ENCODE results near the gene TMEM178B.

TMEM178B gene

DNA sequence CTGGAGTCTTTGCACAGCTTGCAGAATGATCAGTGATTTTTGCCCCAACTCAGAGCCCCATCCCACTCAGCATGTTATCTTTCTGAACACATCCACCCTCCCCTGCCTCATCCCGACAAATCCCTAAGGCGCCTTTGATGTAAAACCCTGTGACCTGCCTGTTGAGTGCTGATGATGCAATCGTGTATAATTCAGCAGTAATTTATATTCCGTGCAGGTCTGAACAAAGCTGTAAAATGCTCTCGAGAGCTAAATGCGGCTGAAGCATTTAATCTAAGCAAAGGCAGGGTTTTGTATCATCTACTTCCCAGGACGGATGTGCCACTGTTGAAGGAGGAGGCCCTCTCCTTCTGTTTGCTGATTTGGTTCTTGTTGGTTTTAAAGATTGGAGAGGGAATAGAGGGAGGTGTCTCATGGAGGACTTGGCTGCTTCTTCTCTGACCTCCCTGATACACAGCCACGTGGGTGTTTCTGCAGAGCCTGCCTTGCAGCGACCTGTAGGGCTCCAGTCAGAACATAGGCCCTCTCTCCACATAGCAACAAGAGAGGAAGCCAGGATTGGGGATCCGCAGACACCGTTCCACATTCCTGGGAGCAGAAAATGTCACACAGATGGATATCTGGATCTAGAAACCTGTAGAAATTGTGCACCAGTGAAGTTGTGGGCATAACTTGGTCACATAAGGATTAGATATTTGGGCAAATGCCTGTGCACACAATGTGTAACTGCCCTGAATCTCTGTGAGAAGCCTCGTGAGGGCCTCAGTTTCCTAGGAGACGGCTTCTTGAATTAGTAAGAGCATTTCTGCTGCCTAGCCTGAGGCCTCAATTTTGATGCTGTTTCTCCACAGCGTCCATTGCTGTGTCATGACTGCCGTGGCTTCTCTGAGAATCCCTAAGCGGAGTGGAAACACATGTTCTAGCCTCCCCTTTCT is 387.2 kb downstream of the TMEM178B start:
- H3K4me3 ChIP-seq (replicated peaks; ENCODE audit: low read depth, low read length), result no peak overlapping the region
- DNase-seq (ENCODE audit: extremely low read depth, low read depth), result no peak
- TF ChIP-seq, protein P1, sequence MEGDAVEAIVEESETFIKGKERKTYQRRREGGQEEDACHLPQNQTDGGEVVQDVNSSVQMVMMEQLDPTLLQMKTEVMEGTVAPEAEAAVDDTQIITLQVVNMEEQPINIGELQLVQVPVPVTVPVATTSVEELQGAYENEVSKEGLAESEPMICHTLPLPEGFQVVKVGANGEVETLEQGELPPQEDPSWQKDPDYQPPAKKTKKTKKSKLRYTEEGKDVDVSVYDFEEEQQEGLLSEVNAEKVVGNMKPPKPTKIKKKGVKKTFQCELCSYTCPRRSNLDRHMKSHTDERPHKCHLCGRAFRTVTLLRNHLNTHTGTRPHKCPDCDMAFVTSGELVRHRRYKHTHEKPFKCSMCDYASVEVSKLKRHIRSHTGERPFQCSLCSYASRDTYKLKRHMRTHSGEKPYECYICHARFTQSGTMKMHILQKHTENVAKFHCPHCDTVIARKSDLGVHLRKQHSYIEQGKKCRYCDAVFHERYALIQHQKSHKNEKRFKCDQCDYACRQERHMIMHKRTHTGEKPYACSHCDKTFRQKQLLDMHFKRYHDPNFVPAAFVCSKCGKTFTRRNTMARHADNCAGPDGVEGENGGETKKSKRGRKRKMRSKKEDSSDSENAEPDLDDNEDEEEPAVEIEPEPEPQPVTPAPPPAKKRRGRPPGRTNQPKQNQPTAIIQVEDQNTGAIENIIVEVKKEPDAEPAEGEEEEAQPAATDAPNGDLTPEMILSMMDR (IDR thresholded peaks at IDR 0.05; ENCODE audit: low read depth, low read length, missing control alignments), result no peak

DNA sequence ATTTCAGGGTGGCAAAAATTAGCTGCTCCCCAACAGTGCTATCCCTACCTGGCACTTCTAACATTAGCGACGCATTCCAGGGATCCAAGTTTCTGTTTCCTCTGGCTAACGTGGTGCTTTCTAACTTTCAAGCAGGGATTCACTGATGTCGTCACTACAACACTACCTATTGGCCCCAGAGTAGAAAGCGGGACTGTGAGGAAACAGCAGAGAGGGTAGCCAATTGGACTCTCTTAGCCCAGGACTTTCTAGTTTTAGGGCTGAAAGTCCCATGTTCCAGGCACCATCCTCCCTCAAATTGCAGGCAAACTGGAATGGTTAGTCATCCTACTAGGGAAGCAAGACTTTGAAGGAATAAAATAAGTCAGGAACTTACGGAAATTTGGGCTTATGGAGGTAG is 388.1 kb downstream of the TMEM178B start:
- TF ChIP-seq, protein P1 (IDR thresholded peaks at IDR 0.05; ENCODE audit: low read depth, low read length, missing control alignments), result no peak
- no peak overlapping the region for H3K4me3 ChIP-seq (replicated peaks; ENCODE audit: low read depth, low read length)
- DNase-seq (ENCODE audit: extremely low read depth, low read depth), result no peak

DNA sequence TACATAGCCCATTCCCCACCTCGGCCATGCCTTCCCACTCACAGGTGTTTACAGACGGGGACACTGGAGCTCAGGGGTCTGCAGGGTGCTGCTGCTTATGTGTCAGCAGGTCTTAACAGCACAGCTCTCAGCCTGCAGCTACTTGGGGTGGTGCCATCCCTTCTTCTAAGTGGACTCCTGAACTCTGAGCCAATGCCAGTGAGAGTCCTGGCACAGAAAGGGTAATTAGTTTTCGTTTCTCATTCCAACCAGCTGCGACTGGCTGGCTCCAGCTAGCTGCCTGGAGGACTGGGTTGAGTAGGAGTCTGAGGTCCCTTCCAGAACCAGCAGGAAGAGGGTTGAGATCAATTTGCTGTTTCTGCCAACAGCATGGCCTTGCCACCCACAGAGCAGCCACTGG is 389.1 kb downstream of the TMEM178B start:
- TF ChIP-seq, protein P1 (IDR thresholded peaks at IDR 0.05; ENCODE audit: low read depth, low read length, missing control alignments), result no peak
- H3K4me3 ChIP-seq (replicated peaks; ENCODE audit: low read depth, low read length), result no peak overlapping the region
- no peak for DNase-seq (ENCODE audit: extremely low read depth, low read depth)

DNA sequence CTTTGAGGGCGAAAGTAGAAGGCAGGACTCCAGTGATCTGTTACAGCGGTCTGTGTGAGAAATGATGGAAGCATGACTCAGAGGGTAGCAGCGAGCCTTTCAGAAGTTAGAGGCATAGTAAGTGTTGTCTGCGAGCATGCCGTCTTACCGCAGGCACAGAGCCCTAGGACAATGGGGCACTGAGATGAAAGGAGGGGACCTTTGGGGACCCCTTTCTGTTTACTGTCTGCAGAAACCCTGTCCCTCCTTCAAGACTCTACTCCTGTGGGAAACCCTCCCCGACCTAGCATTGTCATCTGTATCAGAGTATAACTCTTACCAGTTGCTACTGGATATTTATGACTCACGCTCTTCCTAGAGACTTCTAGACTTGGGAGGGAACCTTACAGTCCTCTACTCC is 390.1 kb downstream of the TMEM178B start:
- H3K4me3 ChIP-seq (replicated peaks; ENCODE audit: low read depth, low read length), result no peak overlapping the region
- TF ChIP-seq, protein P1 (IDR thresholded peaks at IDR 0.05; ENCODE audit: low read depth, low read length, missing control alignments), result no peak
- no peak for DNase-seq (ENCODE audit: extremely low read depth, low read depth)

DNA sequence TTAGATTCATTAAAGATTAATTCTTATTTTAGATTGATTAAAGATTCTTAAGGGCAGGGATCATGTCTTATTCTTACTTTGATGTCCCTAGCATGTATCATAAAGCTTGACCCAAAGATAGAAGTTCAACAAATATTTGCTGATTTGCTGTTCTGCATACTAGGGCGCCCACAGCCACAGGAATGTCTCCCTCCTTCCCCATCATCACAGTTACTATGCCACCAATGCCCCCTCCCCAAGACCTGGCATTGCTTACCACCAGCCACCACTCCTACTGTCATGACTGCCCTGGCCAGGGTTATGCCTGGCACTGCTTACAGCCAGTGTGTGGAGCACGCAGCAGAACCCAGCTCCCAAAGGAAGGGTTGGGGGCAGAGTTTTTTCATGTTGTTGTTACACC is 390.7 kb downstream of the TMEM178B start:
- no peak for DNase-seq (ENCODE audit: extremely low read depth, low read depth)
- no peak overlapping the region for H3K4me3 ChIP-seq (replicated peaks; ENCODE audit: low read depth, low read length)
- TF ChIP-seq, protein P1 (IDR thresholded peaks at IDR 0.05; ENCODE audit: low read depth, low read length, missing control alignments), result no peak

DNA sequence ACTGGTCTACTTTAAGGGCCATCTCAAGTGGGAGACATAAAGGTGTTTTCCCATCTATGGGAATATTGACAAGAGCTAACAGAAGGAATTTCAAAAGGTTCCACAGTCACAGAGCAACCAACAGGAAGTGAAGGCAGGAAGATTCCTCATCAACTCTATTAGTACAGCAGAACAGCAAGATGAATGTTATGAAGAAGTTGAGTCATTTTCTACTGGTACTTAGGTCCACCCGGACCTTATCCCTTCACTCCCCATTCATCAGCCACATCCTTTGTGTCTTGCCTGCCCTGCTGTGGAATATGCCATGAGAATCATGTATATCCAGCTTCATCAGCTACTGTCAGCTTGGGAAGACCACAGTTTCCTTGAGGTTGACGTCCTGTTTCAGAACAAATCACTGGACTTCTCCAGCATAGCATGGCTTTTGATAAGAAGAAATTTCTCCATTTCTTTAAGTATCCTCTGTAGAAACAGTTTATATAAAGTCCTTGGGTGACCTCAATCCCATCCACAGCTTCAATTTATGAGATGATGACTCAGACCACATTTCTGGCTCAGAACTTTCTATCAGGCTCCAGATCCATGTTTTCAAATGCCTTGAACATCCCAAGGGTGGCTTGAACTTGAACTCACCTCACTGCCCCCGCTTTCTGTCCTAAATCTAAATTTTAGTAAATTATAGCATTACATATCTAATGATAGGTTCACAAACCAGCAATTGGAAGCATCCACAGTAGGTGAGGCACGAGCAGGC is 392.5 kb downstream of the TMEM178B start:
- DNase-seq (ENCODE audit: extremely low read depth, low read depth), result no peak

More for the DNA sequence above, 392.5 kb downstream of the TMEM178B start:
- TF ChIP-seq, protein P1 (IDR thresholded peaks at IDR 0.05; ENCODE audit: low read depth, low read length, missing control alignments), result no peak
- H3K4me3 ChIP-seq (replicated peaks; ENCODE audit: low read depth, low read length), result no peak overlapping the region

Data from HFF-Myc (cell line).